Cardiac muscle cell (in vitro differentiated cells and primary cell): ENCODE results near the gene RNASEH2A. TPM values are rescaled to one million over a fixed set of nuclear protein-coding genes. Genes with fewer than 3 reads are reported as not detected.
A peak's percentile ranks its signal among the peaks of the same experiment; 100 is the strongest.
"Not testable (repeated sequence)": the region's sequence is repeated elsewhere in the genome, so short reads cannot be mapped to it uniquely, and the experiment has no call there.

Source experiments
- DNase-seq, 2 donors: peaks; one replicate each; pipeline versions ENCODE4 v3.0.0 to v3.0.0-alpha.2; 2010 to 2017; ENCODE audit warnings: low read depth in 1 of 2, low spot score in 1 of 2
- H3K27ac ChIP-seq: fragments of 200-600 bp; sonication (generic); 2 replicates; pipeline ENCODE4 v1.5.1; 2016
- H3K27me3 ChIP-seq: fragments of 200-600 bp; sonication (generic); 2 replicates; pipeline ENCODE4 v1.6.0; 2016; ENCODE audit warnings: control low read depth
- H3K36me3 ChIP-seq: fragments of 200-600 bp; sonication (generic); 2 replicates; pipeline ENCODE4 v1.5.1; 2016; ENCODE audit warnings: control low read depth
- H3K4me1 ChIP-seq: fragments of 200-600 bp; sonication (generic); 2 replicates; pipeline ENCODE4 v1.8.1; 2017; ENCODE audit warnings: low read depth, mild to moderate bottlenecking, mixed run types
- H3K4me3 ChIP-seq: fragments of 200-600 bp; sonication (generic); 2 replicates; pipeline ENCODE4 v1.5.1; 2016; ENCODE audit warnings: mild to moderate bottlenecking
- H3K9me3 ChIP-seq: fragments of 200-600 bp; sonication (generic); 2 replicates; pipeline ENCODE4 v1.5.1; 2017; ENCODE audit warnings: low read depth, mild to moderate bottlenecking, control low read depth
- CTCF ChIP-seq: IDR thresholded peaks from 2 replicates; pipeline ENCODE4 v1.5.1; 2012; ENCODE audit warnings: low read depth, mild to moderate bottlenecking, low read length
- polyA plus RNA-seq: library from polyadenylated mRNA; unstranded; fragments of >200 nt; fragmentation: Nextera tagmentation; extraction: Ambion mirVana; gene quantifications from 2 replicates; pipeline ENCODE4 v1.2.1, GENCODE V29; 2016
- total RNA-seq: library from RNA; depleted of rRNA; stranded (reverse); fragments of >200 nt; gene quantifications from 2 replicates; pipeline ENCODE4 v1.2.3, GENCODE V29; 2016

RNASEH2A gene
- total and polyA plus RNA-seq, 2 experiments from 2014 or later, result 29.0 to 40.4 TPM

- TF ChIP-seq CTCF, result no peak
- Histone ChIP-seq H3K36me3 (no peaks in the 10 kb centered on the region), H3K4me1 (peaks cover 12% of the 10 kb centered on the region), H3K27ac (peak overlapping the region; percentile 82), H3K27me3 (no peaks in the 10 kb centered on the region), H3K9me3 (no peaks in the 10 kb centered on the region), H3K4me3 (peak overlapping the region; percentile 42)
- peak; percentile 93 to 97 for DNase-seq
These were observed 12.8 kb upstream of the RNASEH2A start for GRCh38 chr19:12793290-12794195.

GRCh38 chr19:12794196-12794941 is 12.0 kb upstream of the RNASEH2A start:
- H3K36me3 ChIP-seq, result peaks cover 4% of the 10 kb centered on the region
- peak in 1 of 2 donors; percentile 60 for DNase-seq
- no peak for TF ChIP-seq CTCF
- H3K9me3 ChIP-seq, result no peaks in the 10 kb centered on the region
- H3K4me3 ChIP-seq, result peak overlapping the region; percentile 42
- no peaks in the 10 kb centered on the region for H3K27me3 ChIP-seq
- peaks cover 3% of the 10 kb centered on the region for H3K4me1 ChIP-seq
- H3K27ac ChIP-seq, result peak overlapping the region; percentile 7

GRCh38 chr19:12794971-12795381 is 11.4 kb upstream of the RNASEH2A start:
- Histone ChIP-seq H3K4me3 (no peak overlapping the region), H3K27me3 (no peaks in the 10 kb centered on the region), H3K4me1 (peaks cover 3% of the 10 kb centered on the region), H3K9me3 (no peaks in the 10 kb centered on the region), H3K36me3 (peaks cover 10% of the 10 kb centered on the region), H3K27ac (no peak overlapping the region)
- no peak for TF ChIP-seq CTCF
- peak in 1 of 2 donors; percentile 25 for DNase-seq

GRCh38 chr19:12796146-12797071 is 10.0 kb upstream of the RNASEH2A start:
- peak; percentile 86 to 87 for DNase-seq
- peaks cover 6% of the 10 kb centered on the region for H3K4me1 ChIP-seq
- H3K27ac ChIP-seq, result no peak overlapping the region
- H3K9me3 ChIP-seq, result no peaks in the 10 kb centered on the region
- H3K27me3 ChIP-seq, result no peaks in the 10 kb centered on the region
- H3K4me3 ChIP-seq, result no peak overlapping the region
- peak; percentile 91 for TF ChIP-seq CTCF
- H3K36me3 ChIP-seq, result peaks cover 10% of the 10 kb centered on the region

GRCh38 chr19:12797141-12797587 is 9.2 kb upstream of the RNASEH2A start:
- H3K9me3 ChIP-seq, result no peaks in the 10 kb centered on the region
- TF ChIP-seq CTCF, result no peak
- no peak for DNase-seq
- H3K36me3 ChIP-seq, result peaks cover 10% of the 10 kb centered on the region
- no peak overlapping the region for H3K27ac ChIP-seq
- H3K4me3 ChIP-seq, result no peak overlapping the region
- no peaks in the 10 kb centered on the region for H3K27me3 ChIP-seq
- peaks cover 6% of the 10 kb centered on the region for H3K4me1 ChIP-seq

GRCh38 chr19:12797607-12798006 is 8.8 kb upstream of the RNASEH2A start:
- H3K36me3 ChIP-seq, result peaks cover 10% of the 10 kb centered on the region
- not testable (repeated sequence) for H3K4me1 ChIP-seq, H3K27me3 ChIP-seq, DNase-seq, H3K4me3 ChIP-seq, H3K27ac ChIP-seq, H3K9me3 ChIP-seq
